ENCODE results near the gene ZNF844.
"Not testable (repeated sequence)": the region's sequence is repeated elsewhere in the genome, so short reads cannot be mapped to it uniquely, and the experiment has no call there.

GRCh38 chr19:12083336-12083735, 18.8 kb downstream of the ZNF844 start:
- not testable (repeated sequence) for TF ChIP-seq POLR2A (IDR thresholded peaks at IDR 0.05; ENCODE audit: low read length); GATA1 (IDR thresholded peaks at IDR 0.05; ENCODE audit: low read depth, low read length)

Data from erythroblast (primary cell).